ENCODE measurements around the gene OXCT2.
"Not testable (repeated sequence)": the region's sequence is repeated elsewhere in the genome, so short reads cannot be mapped to it uniquely, and the experiment has no call there.

Gene OXCT2

DNA sequence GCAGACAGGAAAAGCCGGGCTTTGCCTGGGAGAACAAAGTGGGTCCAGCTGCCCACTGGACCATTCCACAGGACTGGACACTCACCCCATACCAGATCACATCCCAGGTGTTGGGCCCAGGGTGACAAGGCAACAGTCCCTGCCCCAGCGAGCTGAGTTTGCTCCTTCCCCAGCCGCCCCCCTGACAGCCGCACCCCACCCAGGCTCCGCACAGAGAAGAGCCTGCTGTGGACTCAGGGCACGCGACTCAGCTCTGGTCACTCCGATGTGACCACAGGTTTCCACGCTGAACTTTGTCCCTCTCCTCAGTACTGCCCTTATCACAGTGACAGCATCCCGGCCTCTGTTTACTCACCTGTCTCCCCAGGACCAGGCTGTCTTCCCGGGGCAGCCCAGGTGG lies 16.3 kb upstream of the OXCT2 start:
- DNase-seq (ENCODE audit: low read depth in 2 of 2): no peak

DNA sequence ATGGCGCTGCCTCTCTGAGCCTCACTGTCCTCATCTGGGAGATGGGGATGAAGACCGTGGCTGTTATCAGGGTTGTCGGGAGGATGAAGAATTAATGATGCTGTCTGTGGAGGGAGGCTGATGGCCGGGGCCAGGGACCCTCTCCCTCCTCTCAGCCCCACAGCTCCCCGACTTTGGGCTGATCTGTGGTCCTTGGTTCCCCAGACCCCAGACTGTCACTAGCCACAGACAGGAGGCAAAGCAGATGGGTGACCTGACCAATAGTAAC lies 15.9 kb upstream of the OXCT2 start:
- DNase-seq (ENCODE audit: low read depth in 2 of 2): not testable (repeated sequence)

DNA sequence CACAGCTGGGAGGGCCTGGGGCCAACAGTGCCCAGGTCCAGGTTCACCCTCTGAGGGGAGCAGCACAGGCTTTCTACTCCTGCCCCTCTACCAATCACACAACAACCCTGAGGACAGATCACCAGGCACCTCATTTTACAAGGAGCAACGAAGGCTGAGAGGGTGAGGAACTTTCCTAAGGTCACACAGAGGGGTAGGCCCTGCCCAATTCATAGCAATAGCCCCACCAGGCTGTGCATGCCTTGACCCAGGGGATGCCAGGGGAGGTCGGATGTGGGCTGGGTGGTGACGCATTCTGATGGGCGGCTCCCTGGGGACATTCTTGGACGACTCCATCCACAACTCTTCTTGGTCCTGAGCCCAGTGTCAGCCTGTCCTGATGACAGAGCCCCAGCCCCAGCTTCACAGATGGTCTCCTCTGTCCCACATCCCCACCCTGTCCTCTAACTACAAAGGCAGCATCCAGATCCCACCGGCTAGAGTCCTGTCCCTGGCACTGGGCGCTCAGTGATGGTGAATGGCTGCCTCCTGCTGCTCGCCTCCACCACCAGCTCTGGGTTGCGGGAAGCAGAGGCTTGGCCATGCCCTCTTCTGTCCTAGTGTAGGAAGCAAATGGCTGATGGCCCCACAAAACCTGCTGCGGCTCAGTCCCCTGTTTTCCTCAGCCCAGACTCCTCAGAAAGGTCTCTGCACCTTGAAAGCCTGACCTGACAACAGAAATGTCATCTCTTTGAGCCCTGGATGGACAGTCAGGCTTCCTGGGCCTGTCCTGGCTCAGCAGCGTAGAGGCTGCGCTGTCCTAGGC lies 15.4 kb upstream of the OXCT2 start:
- DNase-seq (ENCODE audit: low read depth in 2 of 2): not testable (repeated sequence)

DNA sequence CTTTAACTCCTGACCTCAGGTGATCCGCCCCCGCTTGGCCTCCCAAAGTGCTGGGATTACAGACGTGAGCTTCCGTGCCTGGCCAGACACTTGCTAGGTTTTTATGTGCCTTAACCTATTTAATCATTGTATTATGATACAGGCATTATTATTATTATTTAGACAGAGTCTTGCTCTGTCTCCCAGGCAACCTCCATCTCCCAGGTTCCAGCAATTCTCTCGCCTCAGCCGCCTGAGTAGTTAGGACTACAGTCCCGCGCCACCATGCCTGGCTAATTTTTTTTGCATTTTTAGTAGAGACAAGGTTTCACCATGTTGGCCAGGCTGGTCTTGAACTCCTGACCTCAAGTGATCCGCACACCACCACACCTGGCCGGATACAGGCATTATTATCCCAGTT lies 11.5 kb upstream of the OXCT2 start:
- not testable (repeated sequence) for DNase-seq (ENCODE audit: low read depth in 2 of 2)

DNA sequence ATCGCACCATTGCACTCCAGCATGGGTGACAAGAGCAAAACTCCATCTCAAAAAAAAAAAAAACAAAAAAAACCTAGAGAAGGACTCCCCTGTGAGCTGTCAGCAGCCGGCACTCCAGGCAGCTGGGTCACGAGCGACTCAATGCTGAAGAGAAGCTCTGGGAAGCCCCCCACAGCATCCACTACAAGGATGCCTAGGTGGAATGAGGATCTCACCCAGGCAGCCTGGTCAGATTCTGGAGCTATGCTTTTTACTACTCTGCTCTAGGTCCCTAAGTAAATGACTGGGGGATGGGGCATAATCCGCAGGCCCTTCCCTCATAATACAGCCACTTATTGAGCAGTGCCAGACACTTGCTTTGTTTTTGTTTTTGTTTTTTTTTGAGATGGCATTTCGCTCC lies 11.0 kb upstream of the OXCT2 start:
- DNase-seq (ENCODE audit: low read depth in 2 of 2): no peak

DNA sequence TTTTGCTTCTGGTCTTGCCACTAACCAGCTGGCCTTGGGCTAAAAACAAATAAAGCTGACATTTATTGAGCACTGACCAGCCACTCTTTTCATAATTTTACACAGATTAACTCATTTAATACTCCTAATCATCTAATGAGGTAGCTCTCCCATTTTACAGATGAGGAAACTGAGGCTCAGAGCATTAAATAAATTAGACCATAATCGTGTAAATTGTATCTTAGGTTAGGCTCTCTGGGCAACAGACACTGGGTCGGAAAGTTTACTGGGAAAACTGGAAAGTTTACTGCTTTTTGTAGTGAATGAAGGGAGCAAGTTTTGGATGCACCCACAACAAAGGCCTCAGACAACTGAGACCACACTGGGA lies 10.2 kb upstream of the OXCT2 start:
- no peak for DNase-seq (ENCODE audit: low read depth in 2 of 2)

DNA sequence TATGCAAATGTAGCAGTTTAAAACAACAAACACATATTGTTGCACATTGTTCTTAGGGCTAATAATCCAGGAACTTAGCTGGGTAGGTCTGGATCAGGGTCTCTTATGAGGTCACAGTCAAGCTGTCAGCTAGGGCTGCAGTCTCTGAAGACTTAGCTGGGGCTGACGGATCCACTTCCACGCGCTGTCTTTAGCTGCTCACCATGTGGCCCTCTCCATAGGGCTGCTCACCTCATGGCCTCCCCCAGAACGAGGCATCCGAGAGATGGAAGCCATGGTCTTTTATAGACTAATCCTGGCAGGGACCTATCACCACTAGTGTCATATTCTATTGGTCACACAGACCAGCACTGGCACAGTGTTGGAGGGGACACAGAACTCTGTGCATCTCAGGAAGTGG lies 8.7 kb upstream of the OXCT2 start:
- no peak for DNase-seq (ENCODE audit: low read depth in 2 of 2)

DNA sequence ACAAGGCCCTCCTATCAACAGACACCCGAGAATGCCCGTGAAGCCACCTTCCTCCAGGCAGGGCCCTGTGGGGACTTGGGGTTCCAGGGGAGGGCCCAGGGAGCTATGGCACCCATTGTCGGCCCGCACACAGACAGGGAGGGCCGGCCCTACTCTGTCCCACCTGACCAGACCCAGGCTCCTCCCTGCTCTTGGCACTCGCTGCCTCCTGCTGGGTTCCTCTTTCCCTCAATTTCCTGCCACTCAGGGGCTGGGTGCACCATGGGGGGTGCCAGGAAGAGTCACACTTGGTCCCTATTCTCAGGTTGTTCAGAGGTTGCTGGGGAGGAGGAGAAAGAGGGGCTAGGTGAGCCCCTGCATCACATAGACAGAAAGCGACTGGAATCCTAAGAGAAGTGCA lies 8.0 kb upstream of the OXCT2 start:
- no peak for DNase-seq (ENCODE audit: low read depth in 2 of 2)

DNA sequence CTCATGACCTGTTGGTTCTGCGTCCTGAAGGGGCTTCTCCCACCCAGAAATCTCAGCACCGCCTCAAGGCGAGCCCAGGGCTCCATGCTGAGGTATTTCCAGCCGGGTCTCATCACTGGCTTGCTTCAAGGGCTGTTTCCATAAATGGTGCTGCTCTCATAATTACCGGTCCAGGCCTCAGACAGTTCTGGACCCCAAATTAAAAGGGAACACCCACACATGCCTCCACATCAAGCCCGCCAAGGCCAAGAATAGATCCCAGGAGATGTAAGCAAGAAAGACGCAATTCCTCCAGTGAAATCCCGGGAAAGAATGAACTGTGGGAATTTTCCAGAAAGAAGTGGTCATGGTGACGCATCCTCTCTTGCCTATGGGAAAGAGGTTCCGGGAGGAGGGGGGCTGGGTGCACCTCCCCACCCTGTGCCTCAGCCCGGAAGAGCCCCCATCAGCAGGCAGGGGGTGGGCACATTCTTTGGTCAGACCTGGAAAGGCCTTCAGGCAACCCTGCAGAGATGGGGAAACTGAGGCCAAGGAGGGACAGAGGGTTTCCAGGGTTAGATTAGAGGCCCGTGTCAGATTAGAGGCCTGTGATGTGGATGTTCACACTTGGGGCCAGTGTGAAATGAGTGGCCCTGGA lies 7.4 kb upstream of the OXCT2 start:
- DNase-seq (ENCODE audit: low read depth in 2 of 2): not testable (repeated sequence)

DNA sequence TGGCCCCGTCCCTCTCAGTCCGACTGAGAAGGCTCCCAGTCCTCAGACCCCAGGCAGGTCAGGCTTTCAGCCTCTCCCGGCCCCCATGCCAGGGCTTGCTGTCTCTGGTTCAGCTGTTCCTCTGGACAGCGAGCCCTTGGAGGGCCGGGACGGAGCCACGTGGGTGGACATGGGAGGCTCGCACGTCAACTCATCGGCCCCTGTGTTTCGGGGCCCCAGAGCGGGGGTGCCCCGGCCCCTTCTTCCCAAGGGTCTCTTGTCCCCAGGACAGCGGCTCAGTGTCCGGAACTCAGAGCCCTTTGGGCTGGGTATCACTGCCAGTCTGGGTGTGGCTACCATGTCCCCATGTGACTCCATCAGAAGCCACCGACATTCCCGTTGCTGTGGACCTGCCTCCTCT lies 6.7 kb upstream of the OXCT2 start:
- DNase-seq (ENCODE audit: low read depth in 2 of 2): not testable (repeated sequence)

DNA sequence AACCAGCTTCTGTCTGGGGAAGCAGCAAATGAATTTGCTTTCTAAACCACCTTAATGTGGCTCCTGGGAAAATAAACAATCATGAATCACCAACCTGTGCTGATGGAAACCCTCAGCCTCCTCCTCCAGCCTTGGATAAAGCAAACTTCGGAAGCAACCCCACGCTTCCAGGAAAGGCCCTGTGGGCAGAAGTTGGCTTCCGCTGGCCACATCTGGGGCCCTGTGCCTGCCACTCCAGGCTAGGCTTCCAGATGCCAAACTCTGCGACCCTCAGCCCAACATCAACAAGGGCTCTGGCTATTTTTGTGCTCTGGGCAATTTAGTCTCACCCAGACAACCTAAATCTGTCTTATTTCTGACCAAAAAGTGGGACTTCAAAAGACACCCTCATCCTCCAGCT lies 6.2 kb upstream of the OXCT2 start:
- DNase-seq (ENCODE audit: low read depth in 2 of 2): no peak

DNA sequence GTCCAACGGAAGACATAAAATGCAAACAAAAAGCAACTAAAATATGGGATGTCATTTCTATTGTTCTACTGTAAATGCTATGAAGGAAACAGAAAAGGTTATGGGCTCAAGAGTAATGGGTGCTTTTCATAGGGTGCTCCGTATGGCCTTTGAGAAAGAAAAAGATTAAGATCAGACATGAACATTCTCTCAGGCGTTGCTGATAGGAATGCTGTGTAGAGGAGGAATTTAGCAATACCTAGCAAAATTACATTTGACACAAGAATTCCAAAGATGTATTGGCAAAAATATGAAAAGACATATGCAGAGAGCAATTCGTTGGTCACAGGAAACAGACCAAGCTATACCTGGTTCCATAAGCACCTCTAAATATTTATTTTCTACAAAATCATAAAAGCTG lies 5.7 kb upstream of the OXCT2 start:
- DNase-seq (ENCODE audit: low read depth in 2 of 2): no peak

DNA sequence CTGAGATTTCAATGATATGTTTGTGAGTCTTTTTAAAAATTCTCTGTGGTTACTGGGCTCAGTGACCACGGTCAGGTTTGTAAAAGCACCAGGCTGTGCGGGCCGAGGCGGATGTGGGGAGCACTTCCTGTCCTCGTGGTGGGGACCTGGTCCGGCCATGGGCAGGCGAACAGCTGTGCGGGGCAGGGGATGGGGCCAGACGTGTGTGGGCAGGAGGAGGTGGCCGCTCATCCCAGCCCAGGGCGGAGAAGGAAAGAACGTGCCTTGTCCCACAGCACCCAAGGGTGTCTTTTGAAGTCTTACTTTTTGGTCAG lies 5.2 kb upstream of the OXCT2 start:
- no peak for DNase-seq (ENCODE audit: low read depth in 2 of 2)

DNA sequence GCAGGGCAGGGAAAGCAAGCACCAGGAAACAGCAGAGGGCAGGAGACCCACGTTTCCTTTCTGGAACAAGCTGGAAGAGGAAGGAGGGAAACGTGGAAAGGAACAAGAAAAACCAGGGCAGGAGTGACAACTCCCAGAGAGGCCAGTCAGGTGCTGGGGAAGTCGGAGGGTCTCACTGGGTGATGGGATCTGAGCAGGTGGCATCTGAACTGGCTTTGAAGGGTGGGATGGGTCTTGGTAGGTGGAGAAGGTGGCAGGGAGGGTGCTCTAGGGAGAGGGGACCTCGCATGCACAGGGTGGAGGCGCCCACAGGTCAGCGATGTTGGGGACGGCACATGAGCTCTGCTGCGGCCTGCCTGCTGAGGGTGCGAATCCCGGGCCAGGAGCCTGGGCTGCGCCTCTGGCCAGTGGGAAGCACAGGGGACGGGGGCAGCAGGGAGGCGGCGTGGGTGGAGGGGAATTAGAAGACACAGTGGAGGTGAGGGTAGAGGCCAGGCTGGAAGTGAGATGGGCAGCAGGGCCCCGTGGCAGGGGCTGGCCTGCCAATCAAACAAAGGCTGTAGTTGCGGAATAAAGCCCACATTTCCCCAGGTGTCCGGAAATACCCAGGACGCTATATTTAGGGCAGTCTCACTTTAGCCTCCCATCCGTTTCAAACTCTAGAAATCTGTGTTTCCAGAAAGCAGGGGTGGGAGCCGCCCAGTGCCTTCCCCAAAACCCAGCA lies 4.7 kb upstream of the OXCT2 start:
- DNase-seq (ENCODE audit: low read depth in 2 of 2): not testable (repeated sequence)

DNA sequence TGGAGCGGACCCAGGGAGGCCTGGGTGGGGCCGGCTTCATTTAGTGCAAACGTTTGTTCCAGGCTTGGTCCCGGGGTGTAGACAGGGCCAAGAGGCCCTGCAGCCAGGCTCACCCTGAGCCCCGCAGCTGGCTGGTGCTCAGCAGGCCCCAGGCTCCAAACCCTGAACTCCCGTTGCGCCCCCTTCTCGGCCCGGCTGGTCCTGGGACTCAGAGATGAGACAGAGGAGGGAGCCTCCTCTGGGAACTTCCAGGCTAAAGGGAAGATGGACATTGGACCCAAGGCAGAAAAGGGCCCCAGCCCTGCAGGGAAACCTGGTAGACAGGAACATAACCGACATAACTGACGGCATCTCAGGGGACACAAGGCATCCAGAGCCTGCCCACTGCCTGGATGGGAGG lies 4.0 kb upstream of the OXCT2 start:
- not testable (repeated sequence) for DNase-seq (ENCODE audit: low read depth in 2 of 2)

DNA sequence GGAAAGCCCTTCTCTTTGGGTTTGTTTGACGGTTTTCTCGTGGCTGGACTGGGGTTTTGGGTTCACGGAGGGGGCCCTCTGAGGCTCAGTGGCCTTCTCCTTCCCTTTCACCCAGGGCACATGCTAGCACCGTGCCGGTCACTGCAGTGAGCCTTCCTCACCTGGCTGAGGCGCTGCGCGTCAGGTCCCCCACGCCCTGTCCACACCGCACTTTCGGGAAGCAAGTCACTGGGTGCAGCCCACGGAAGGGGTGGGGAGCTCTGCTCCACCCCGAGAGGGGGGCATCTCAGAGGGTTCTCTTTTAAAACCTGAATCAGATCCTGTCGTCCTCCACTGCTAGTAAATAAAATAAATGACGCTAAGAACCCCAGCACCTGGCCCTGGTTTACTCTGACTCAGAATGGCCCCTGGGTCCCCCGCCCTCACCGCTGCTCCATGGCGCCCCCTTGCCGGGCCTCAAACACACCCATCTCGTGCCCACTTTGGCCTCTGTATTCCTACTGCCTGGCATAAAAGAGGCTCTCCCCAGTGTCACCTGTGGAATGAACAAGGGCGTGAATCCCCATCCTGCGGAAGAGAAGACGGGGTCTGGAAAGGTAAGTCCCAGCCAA lies 2.3 kb upstream of the OXCT2 start:
- DNase-seq (ENCODE audit: low read depth in 2 of 2): not testable (repeated sequence)

DNA sequence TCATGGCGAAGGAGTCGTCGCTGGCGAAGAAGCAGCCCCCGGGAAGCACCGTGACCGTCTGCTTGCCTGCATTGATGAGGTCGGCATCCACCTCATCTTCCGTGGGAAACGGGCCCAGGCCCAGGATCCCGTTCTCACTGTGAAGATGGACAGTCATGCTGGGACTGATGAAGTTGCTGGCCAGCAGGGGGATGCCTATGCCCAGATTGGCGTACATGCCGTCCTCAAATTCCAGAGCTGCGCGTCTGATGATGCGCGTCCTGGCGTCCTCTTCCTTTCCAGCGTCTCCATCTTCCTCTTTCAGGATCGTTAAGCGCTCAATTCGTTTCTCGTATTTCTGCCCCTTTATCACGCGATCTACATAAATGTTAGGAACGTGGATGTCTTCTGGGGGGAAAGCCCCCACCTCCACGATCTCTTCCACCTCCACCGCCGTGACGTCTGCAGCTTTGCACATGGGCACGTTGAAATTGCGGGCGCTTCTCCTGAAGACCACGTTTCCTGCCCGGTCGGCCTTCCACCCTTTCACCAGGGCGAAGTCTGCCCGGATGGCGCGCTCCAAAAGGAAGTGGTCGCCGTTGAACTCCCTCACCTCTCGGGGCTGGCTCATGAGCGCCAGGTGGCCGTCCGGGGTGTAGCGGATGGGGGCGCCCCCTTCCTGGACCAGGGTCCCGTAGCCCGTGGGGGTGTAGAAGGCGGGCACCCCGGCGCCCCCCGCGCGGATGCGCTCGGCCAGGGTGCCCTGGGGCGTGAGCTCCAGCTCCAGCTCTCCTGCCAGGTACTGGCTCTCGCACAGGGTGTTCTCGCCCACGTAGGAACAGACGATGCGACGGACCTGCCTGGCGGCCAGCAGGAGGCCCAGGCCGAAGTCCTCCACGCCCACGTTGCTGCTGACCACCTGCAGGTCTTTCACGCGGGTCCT lies 787 bp downstream of the OXCT2 start:
- DNase-seq (ENCODE audit: low read depth in 2 of 2): peak in 1 of 2 donors; percentile 26

DNA sequence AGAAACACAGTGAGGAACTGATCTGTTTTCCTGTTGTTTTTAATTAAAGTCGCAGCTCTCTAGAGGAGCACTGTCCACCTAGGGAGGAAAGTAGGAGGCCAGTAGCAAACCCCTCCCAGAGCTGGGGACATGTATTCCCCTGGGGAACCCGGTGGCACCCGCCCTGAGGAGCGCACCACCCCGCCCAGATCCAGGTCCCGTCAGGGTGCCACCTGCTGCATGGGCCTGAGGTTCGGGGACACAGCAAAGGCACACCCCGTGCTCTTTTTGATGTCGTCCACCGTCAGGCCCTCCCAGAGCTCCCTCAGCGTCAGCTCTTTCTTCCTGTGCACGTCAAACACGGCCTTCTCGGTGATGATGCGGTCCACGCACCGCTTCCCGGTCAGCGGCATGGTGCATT lies 1.6 kb downstream of the OXCT2 start:
- DNase-seq (ENCODE audit: low read depth in 2 of 2): not testable (repeated sequence)

DNA sequence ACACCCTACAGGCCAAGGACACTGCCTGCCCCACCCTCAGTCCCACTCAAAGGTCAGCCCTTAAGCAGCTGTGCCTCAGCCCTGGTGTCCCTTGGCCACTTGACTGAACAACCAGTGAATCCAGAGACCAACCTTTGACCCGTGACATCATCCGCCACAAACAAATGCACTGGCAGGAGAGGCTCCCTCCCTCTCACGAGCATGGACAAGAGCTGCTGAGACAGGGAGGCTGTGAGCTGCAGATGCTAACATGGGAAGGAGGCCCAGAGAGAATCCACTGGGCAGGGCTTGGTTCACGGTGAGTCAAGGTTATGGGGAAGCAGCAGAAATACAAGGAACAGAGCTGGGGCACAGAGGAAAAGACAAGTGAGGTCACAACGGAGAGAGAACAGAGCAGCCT lies 4.7 kb downstream of the OXCT2 start:
- not testable (repeated sequence) for DNase-seq (ENCODE audit: low read depth in 2 of 2)

DNA sequence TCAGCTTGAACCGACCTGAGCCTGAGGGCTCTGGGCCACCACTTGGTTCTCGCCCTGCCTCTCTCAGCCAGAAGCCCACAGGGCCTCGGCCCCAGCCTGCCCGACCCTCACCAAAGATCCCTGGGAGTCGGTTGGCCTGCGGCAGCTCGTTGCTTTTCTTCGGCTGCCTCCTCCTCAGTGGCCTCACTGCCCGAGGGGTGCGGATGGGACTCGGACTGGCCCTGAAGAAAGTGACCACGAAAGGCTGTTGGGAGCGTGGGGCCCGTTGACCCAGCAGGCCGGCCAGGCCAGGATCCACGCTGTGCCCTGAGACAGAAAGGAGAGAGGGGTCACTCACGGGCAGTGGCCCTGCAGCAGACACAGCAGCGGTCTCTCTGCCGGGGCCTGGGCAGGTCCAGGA lies 6.6 kb downstream of the OXCT2 start:
- DNase-seq (ENCODE audit: low read depth in 2 of 2): not testable (repeated sequence)

DNA sequence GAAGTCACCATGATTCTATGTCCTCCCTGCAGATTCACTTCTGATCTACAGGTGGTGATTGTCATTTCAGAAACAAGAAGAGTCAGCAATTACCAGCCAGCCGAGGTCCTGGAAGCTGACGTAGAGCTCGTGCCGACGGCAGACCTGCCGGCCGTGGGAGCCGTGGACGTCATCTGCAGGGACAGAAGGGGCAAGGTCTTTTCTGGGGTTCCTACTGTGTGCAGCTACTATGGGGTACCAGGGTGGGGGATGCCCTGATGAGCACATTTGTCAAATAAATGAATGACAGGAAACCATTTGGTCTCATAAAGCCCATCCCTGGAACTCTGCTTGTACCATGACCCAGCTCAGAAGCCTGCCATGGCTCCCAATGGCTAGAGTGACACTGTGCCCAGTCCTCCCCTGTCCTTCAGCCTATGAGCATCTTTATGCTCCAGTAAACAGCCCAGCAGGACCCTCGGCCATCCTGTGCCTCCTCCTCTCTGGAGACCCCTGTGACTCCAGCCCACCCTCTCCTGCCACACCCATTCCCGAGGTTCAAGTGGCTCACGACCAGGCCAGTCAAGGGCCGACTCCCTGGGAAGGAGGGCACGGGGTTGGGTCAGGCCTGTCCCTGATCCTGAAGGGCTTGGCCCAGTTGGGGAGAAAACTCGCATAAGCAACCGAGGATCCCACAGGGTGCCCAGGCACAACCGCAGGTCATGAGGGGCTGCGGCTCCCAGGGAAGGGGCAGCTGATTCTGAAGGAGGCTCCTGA lies 7.4 kb downstream of the OXCT2 start:
- DNase-seq (ENCODE audit: low read depth in 2 of 2): not testable (repeated sequence)
